MM.1S (cell line): Measurements from ENCODE around the gene ACTN1.

Source experiments
- CTCF ChIP-seq: fragments of 300-600 bp; sonication (generic); IDR thresholded peaks from 2 replicates; pipeline ENCODE4 v1.5.1; 2016; ENCODE audit warnings: antibody characterized with exemption, low read length, mixed read lengths
- EZH2 ChIP-seq: fragments of 300-600 bp; sonication (generic); optimal IDR thresholded peaks from 2 replicates; pipeline ENCODE3; 2017; ENCODE audit warnings: low read depth, mild to moderate bottlenecking, antibody characterized with exemption, low read length, mixed read lengths

GRCh38 chr14:68921049-68921448 is 58.1 kb downstream of the ACTN1 start:
- no peak for TF ChIP-seq CTCF
- TF ChIP-seq EZH2, result no peak
